HepG2 (cell line): ENCODE measurements around the gene CTXN1. TPM values are rescaled to one million over a fixed set of nuclear protein-coding genes. Genes with fewer than 3 reads are reported as not detected.
A peak's percentile ranks its signal among the peaks of the same experiment; 100 is the strongest.

Experiments
- ARNT ChIP-seq: fragments of 450-650 bp; IDR thresholded peaks from 2 replicates; pipeline ENCODE4 v1.6.1; 2017
- ATM ChIP-seq: fragments of 450-650 bp; IDR thresholded peaks from 2 replicates; pipeline ENCODE4 v1.7.1; 2017; ENCODE audit warnings: mild to moderate bottlenecking, borderline replicate concordance
- CREBL2 ChIP-seq: sonication (generic); formaldehyde crosslinking; IDR thresholded peaks from 2 replicates; pipeline ENCODE4 v1.8.1; 2023; ENCODE audit warnings: missing genetic modification reagents, mild to moderate bottlenecking, borderline replicate concordance
- FOXA3 ChIP-seq: IDR thresholded peaks from 2 replicates; pipeline ENCODE4 v1.6.1; 2016; ENCODE audit warnings: missing genetic modification reagents, missing compliant biosample characterization
- FOXP4 ChIP-seq: sonication (generic); formaldehyde crosslinking; IDR thresholded peaks from 2 replicates; pipeline ENCODE4 v1.4.0; 2020; ENCODE audit warnings: missing genetic modification reagents
- IKZF1 ChIP-seq: fragments of 450-650 bp; IDR thresholded peaks from 2 replicates; pipeline ENCODE4 v1.7.1; 2016
- NCOA1 ChIP-seq: sonication (generic); formaldehyde crosslinking; IDR thresholded peaks from 2 replicates; pipeline ENCODE4 v1.9.0; 2021; ENCODE audit warnings: missing genetic modification reagents
- POLR2A ChIP-seq, 2 experiments: IDR thresholded peaks; 2 replicates each; pipeline ENCODE4 v1.6.1; 2011; ENCODE audit warnings: low read depth in 2 of 2, low read length in 2 of 2, mild to moderate bottlenecking in 1 of 2, moderate library complexity in 1 of 2; ENCODE audit not compliant: insufficient read depth in 1 of 2
- RFX5 ChIP-seq: IDR thresholded peaks from 2 replicates; pipeline ENCODE4 v1.6.1; 2011; ENCODE audit warnings: low read depth, low read length, improper control_type of control experiment
- TBX2 ChIP-seq: sonication (generic); formaldehyde crosslinking; IDR thresholded peaks from 2 replicates; pipeline ENCODE4 v1.5.0; 2020; ENCODE audit warnings: missing genetic modification reagents, mild to moderate bottlenecking, borderline replicate concordance
- ZBTB7B ChIP-seq: sonication (generic); formaldehyde crosslinking; IDR thresholded peaks from 2 replicates; pipeline ENCODE4 v1.4.0; 2020; ENCODE audit warnings: missing genetic modification reagents
- ZNF256 ChIP-seq: sonication (generic); formaldehyde crosslinking; conservative IDR thresholded peaks from 2 replicates; pipeline ENCODE4 v1.4.0; 2020; ENCODE audit warnings: missing genetic modification reagents
- ZNF296 ChIP-seq: sonication (generic); formaldehyde crosslinking; conservative IDR thresholded peaks from 2 replicates; pipeline ENCODE4 v1.5.0; 2020; ENCODE audit warnings: mild to moderate bottlenecking, missing genetic modification reagents
- ZNF343 ChIP-seq: sonication (generic); formaldehyde crosslinking; IDR thresholded peaks from 2 replicates; pipeline ENCODE4 v1.4.0; 2020; ENCODE audit warnings: mild to moderate bottlenecking, missing genetic modification reagents
- ZNF350 ChIP-seq: sonication (generic); formaldehyde crosslinking; IDR thresholded peaks from 2 replicates; pipeline ENCODE4 v1.4.0; 2020; ENCODE audit warnings: mild to moderate bottlenecking, low read depth, missing genetic modification reagents, borderline replicate concordance
- ZNF460 ChIP-seq: sonication (generic); formaldehyde crosslinking; IDR thresholded peaks from 2 replicates; pipeline ENCODE4 v1.5.1; 2020; ENCODE audit warnings: missing genetic modification reagents, mild to moderate bottlenecking, borderline replicate concordance
- ZNF468 ChIP-seq: sonication (generic); formaldehyde crosslinking; IDR thresholded peaks from 2 replicates; pipeline ENCODE4 v1.8.0; 2022; ENCODE audit warnings: mild to moderate bottlenecking, moderate library complexity, missing genetic modification reagents
- ZNF569 ChIP-seq: sonication (generic); formaldehyde crosslinking; IDR thresholded peaks from 2 replicates; pipeline ENCODE4 v1.5.0; 2020; ENCODE audit warnings: mild to moderate bottlenecking, missing genetic modification reagents, moderate library complexity, borderline replicate concordance
- ZNF841 ChIP-seq: sonication (generic); formaldehyde crosslinking; IDR thresholded peaks from 2 replicates; pipeline ENCODE4 v1.8.1; 2023; ENCODE audit warnings: missing genetic modification reagents, borderline replicate concordance
- polyA plus RNA-seq, 8 experiments: library from polyadenylated mRNA; depleted of rRNA in 3 of 8; stranded (reverse) in 7 of 8; unstranded in 1 of 8; fragments of >200 nt; fragmentation: Illumina TruSeq in 4 of 8; extraction: Trizol in 4 of 8; gene quantifications; 2 replicates each; pipeline versions ENCODE4 v1.2.1 to v1.2.3, GENCODE V29; 2011 to 2016; ENCODE audit warnings: low read depth in 4 of 8, missing spikeins in 1 of 8, mixed read lengths in 1 of 8; ENCODE audit not compliant: insufficient read depth in 1 of 8
- total RNA-seq, 5 experiments: library from RNA; depleted of rRNA; stranded (reverse); fragments of >200 nt; fragmentation: Illumina TruSeq; extraction: Trizol; gene quantifications; 2 replicates each; pipeline ENCODE4 v1.2.3, GENCODE V29; 2016; ENCODE audit warnings: low read depth in 1 of 5
- TF ChIP-seq, protein P1 (sequence below): sonication (generic); formaldehyde crosslinking; IDR thresholded peaks from 2 replicates; pipeline ENCODE4 v1.4.0; 2020; ENCODE audit warnings: missing genetic modification reagents
- TF ChIP-seq, protein P2 (sequence below): sonication (generic); formaldehyde crosslinking; IDR thresholded peaks from 2 replicates; pipeline ENCODE4 v1.4.0; 2020; ENCODE audit warnings: mild to moderate bottlenecking, missing genetic modification reagents
- TF ChIP-seq, protein P3 (sequence below): IDR thresholded peaks from 2 replicates; pipeline ENCODE4 v1.6.1; 2016; ENCODE audit warnings: missing genetic modification reagents, missing compliant biosample characterization

CTXN1 gene
- total and polyA plus RNA-seq, 2 of the 13 experiments (the other 11 are each of a cell fraction or from before 2014, with no cell fraction given), result 0.11 TPM; not detected in 1

DNA sequence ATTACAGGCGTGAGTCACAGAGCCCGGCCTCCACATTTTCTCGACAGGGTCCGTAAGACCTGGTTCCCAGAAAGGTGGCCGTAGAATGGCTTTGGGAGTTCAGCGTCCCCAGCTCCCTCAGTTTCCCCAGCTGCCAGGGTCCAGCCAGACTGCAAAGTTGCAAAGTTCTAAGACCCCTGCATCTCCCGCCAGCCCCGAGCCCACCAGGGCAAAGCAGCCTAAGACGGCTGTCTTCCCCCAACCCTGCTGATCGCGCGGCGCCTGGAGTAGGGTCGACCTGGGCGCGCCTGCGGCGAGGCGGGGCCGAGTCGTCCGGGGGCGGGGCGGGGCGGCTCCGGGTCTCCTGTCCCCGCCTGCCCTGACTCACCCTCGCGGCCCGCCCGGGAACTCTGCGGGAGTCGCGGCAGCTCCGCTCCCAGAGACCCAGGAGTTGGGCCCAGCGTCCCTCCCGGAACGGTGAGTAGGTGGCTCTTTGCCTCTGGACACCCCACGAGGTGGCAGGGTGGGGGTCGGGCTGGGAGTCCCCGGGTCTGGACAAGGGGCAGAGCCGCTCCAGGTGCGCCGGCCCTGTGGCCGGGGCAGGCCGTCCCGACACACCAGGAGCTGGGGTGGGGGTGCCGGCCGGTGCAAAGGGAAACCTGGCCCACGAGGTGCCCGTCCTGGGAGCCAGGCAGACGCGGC, 37.6 kb downstream of the CTXN1 start, which contains the start of gene LRRC8E (continued):
- TF ChIP-seq, protein P1, sequence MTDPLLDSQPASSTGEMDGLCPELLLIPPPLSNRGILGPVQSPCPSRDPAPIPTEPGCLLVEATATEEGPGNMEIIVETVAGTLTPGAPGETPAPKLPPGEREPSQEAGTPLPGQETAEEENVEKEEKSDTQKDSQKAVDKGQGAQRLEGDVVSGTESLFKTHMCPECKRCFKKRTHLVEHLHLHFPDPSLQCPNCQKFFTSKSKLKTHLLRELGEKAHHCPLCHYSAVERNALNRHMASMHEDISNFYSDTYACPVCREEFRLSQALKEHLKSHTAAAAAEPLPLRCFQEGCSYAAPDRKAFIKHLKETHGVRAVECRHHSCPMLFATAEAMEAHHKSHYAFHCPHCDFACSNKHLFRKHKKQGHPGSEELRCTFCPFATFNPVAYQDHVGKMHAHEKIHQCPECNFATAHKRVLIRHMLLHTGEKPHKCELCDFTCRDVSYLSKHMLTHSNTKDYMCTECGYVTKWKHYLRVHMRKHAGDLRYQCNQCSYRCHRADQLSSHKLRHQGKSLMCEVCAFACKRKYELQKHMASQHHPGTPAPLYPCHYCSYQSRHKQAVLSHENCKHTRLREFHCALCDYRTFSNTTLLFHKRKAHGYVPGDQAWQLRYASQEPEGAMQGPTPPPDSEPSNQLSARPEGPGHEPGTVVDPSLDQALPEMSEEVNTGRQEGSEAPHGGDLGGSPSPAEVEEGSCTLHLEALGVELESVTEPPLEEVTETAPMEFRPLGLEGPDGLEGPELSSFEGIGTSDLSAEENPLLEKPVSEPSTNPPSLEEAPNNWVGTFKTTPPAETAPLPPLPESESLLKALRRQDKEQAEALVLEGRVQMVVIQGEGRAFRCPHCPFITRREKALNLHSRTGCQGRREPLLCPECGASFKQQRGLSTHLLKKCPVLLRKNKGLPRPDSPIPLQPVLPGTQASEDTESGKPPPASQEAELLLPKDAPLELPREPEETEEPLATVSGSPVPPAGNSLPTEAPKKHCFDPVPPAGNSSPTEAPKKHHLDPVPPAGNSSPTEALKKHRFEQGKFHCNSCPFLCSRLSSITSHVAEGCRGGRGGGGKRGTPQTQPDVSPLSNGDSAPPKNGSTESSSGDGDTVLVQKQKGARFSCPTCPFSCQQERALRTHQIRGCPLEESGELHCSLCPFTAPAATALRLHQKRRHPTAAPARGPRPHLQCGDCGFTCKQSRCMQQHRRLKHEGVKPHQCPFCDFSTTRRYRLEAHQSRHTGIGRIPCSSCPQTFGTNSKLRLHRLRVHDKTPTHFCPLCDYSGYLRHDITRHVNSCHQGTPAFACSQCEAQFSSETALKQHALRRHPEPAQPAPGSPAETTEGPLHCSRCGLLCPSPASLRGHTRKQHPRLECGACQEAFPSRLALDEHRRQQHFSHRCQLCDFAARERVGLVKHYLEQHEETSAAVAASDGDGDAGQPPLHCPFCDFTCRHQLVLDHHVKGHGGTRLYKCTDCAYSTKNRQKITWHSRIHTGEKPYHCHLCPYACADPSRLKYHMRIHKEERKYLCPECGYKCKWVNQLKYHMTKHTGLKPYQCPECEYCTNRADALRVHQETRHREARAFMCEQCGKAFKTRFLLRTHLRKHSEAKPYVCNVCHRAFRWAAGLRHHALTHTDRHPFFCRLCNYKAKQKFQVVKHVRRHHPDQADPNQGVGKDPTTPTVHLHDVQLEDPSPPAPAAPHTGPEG (CRISPR knock-in tag), result no peak
- no peak for TF ChIP-seq ZNF569 (CRISPR knock-in tag)
- no peak for TF ChIP-seq ATM
- TF ChIP-seq NCOA1, result no peak
- no peak for TF ChIP-seq RFX5
- 0 out of 2 replicates have a peak, but pooled peaks have one; percentile 22 for TF ChIP-seq TBX2 (CRISPR knock-in tag)
- TF ChIP-seq, protein P2, sequence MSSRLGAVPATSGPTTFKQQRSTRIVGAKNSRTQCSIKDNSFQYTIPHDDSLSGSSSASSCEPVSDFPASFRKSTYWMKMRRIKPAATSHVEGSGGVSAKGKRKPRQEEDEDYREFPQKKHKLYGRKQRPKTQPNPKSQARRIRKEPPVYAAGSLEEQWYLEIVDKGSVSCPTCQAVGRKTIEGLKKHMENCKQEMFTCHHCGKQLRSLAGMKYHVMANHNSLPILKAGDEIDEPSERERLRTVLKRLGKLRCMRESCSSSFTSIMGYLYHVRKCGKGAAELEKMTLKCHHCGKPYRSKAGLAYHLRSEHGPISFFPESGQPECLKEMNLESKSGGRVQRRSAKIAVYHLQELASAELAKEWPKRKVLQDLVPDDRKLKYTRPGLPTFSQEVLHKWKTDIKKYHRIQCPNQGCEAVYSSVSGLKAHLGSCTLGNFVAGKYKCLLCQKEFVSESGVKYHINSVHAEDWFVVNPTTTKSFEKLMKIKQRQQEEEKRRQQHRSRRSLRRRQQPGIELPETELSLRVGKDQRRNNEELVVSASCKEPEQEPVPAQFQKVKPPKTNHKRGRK, result no peak
- no peak for TF ChIP-seq FOXP4 (CRISPR knock-in tag)
- TF ChIP-seq ZNF841 (CRISPR knock-in tag), result no peak
- no peak for TF ChIP-seq ARNT
- peak; percentile 71 to 85 for TF ChIP-seq POLR2A (IDR thresholded peaks at IDR 0.05; ENCODE audit: insufficient read depth in 1 of 2, low read depth in 2 of 2, low read length in 2 of 2)
- no peak for TF ChIP-seq ZNF343
- TF ChIP-seq, protein P3, sequence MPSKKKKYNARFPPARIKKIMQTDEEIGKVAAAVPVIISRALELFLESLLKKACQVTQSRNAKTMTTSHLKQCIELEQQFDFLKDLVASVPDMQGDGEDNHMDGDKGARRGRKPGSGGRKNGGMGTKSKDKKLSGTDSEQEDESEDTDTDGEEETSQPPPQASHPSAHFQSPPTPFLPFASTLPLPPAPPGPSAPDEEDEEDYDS, result peak; percentile 44; the same call in 1 of the 2 replicates
- TF ChIP-seq ZNF296, result no peak; the same call in 1 of the 2 replicates
- no peak for TF ChIP-seq CREBL2 (CRISPR knock-in tag)
- TF ChIP-seq ZNF468 (CRISPR knock-in tag), result no peak
- no peak for TF ChIP-seq IKZF1
- TF ChIP-seq ZNF350 (CRISPR knock-in tag), result no peak
- no peak for TF ChIP-seq FOXA3 (CRISPR knock-in tag)
- peak; percentile 79 for TF ChIP-seq ZBTB7B (CRISPR knock-in tag)
- no peak for TF ChIP-seq ZNF256
- TF ChIP-seq ZNF460 (CRISPR knock-in tag), result no peak
